DMS 273 (cell line): ENCODE data around the gene CNGB1.
"Not testable (repeated sequence)": the region's sequence is repeated elsewhere in the genome, so short reads cannot be mapped to it uniquely, and the experiment has no call there.

Experiments
- DNase-seq: peaks from one replicate; lab custom pipeline; 2025; ENCODE audit not compliant: unreplicated experiment; lab: John Stamatoyannopoulos, UW

CNGB1 gene

GRCh38 chr16:57866529-57866918, 104.4 kb downstream of the CNGB1 start:
- no peak for DNase-seq

GRCh38 chr16:57865746-57866528, 105.0 kb downstream of the CNGB1 start:
- DNase-seq, result no peak

GRCh38 chr16:57863434-57864160, 107.3 kb downstream of the CNGB1 start:
- peak; percentile 86 for DNase-seq

- DNase-seq, result no peak
Observed at GRCh38 chr16:57862698-57863433, 108.1 kb downstream of the CNGB1 start.

- peak; percentile 45 for DNase-seq
Observed at GRCh38 chr16:57859331-57859730, 111.6 kb downstream of the CNGB1 start.

GRCh38 chr16:57858635-57859034, 112.3 kb downstream of the CNGB1 start:
- no peak for DNase-seq

GRCh38 chr16:57857991-57858390, 112.9 kb downstream of the CNGB1 start:
- not testable (repeated sequence) for DNase-seq

- no peak for DNase-seq
Observed at GRCh38 chr16:57855188-57855587, 115.7 kb downstream of the CNGB1 start.

- DNase-seq, result no peak
Observed at GRCh38 chr16:57852189-57852588, 118.7 kb downstream of the CNGB1 start.

GRCh38 chr16:57848181-57848580, 122.7 kb downstream of the CNGB1 start:
- DNase-seq, result no peak

GRCh38 chr16:57846931-57847330, 124.0 kb downstream of the CNGB1 start:
- DNase-seq, result not testable (repeated sequence)

- DNase-seq, result peak; percentile 24
Observed at GRCh38 chr16:57846078-57846697, 124.7 kb downstream of the CNGB1 start.

GRCh38 chr16:57845115-57845514, 125.8 kb downstream of the CNGB1 start:
- no peak for DNase-seq

GRCh38 chr16:57844416-57845030, 126.4 kb downstream of the CNGB1 start:
- DNase-seq, result no peak

- DNase-seq, result no peak
Observed at GRCh38 chr16:57843400-57843799, 127.5 kb downstream of the CNGB1 start.

- DNase-seq, result no peak
Observed at GRCh38 chr16:57842601-57843000, 128.3 kb downstream of the CNGB1 start.

- DNase-seq, result no peak
Observed at GRCh38 chr16:57840833-57841232, 130.1 kb downstream of the CNGB1 start.

GRCh38 chr16:57838161-57838560, 132.8 kb downstream of the CNGB1 start:
- DNase-seq, result no peak

- DNase-seq, result no peak
Observed at GRCh38 chr16:57837305-57838125, 133.4 kb downstream of the CNGB1 start.

GRCh38 chr16:57835439-57835838, 135.5 kb downstream of the CNGB1 start:
- DNase-seq, result not testable (repeated sequence)
